Dermis blood vessel endothelial cell (primary cell): ENCODE results near the gene DYNLRB1. TPM values are rescaled to one million over a fixed set of nuclear protein-coding genes. Genes with fewer than 3 reads are reported as not detected.
A peak's percentile ranks its signal among the peaks of the same experiment; 100 is the strongest.
"Not testable (repeated sequence)": the region's sequence is repeated elsewhere in the genome, so short reads cannot be mapped to it uniquely, and the experiment has no call there.

ENCODE experiments used
- DNase-seq: peaks from one replicate; pipeline ENCODE4 v3.0.0; 2010
- total RNA-seq: library from RNA; depleted of rRNA; stranded (reverse); fragments of >200 nt; gene quantifications from 2 replicates; pipeline ENCODE4 v1.2.3, GENCODE V29; 2014

DYNLRB1 gene
- total RNA-seq, 1 donor from 2014 or later: 29.6 TPM

DNA sequence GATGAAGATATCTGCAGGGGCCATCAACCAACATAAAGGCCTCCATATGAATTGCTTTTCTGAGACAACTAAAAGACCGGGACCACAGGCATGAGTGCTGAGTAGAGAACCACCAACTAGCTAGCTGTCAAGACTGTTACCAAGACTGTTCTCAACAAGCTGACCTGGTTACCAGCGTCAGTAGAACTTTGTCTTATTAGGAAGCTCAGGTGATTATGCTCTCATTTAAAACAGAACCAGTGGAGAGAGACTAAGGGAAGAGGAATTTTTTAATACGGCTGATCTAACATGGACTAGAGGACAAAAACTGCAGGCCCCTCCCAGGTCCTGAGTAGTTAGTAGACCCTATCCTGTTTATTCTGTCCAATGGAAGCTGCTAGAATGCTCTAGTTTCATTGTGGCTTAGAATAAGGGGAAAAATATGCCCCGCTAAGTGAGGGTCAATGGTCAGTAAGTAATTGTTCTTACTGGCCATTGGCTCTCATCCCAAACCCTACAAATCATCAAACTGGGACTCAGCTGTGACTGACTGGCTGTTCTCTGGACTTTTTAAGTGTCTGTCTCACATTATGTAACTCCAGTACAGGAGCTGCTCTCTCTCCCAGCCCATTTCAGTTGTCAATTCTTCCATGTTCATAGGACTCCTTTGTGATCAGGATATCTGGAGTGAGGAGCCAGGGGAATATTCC lies 3.8 kb upstream of the DYNLRB1 start:
- DNase-seq: peak; percentile 25

DNA sequence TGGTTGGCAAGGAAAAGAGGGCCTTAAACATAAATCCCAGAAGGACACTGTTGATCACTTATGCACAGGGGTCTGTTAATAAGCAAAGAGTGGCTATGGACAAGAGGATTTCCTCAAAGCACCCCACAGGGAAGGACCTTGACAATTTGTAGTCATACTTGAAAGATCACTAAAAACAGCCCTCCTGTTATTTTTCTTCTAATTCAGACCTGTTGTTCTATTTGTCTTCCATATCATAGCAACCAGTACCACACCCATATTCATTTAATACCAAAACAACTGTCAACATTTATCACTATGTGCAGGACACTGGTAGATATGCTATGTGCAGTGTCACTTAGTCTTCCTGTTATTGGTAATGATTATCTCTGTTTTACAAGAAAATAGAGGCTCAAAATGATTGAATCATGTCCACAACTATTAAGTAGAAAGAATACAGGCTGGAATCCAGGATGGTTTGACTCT lies 3.2 kb upstream of the DYNLRB1 start:
- DNase-seq: no peak

- not testable (repeated sequence) for DNase-seq
Observed at GRCh38 chr20:34514034-34514433, 2.2 kb upstream of the DYNLRB1 start.

DNA sequence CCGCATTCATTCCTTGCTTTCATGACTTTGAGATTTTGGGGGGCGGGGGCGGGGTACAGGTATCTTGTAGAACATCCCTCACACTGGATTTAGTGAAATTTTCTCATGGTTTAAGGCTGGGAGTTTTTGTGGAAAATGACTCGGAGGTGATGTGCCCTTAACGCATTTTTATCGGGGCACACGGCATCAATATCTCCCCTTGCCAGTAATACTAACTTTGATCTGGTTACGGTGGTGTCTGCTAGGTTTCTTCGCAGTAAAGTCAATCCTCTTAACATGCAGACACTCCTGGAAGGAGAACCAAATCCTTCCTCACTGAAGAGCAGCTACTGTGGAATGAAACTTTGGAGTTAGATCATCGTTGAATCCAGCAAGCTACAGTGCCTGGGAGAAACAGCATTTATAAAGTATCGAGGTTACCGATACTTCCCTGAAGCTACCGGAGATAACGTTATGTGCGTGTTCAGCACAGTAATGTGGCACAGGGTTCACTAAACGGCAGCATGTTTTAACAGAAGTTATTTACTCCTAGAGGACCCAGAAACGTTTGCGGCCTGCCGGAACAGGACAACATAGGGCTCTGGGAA lies 1.2 kb upstream of the DYNLRB1 start:
- no peak for DNase-seq

DNA sequence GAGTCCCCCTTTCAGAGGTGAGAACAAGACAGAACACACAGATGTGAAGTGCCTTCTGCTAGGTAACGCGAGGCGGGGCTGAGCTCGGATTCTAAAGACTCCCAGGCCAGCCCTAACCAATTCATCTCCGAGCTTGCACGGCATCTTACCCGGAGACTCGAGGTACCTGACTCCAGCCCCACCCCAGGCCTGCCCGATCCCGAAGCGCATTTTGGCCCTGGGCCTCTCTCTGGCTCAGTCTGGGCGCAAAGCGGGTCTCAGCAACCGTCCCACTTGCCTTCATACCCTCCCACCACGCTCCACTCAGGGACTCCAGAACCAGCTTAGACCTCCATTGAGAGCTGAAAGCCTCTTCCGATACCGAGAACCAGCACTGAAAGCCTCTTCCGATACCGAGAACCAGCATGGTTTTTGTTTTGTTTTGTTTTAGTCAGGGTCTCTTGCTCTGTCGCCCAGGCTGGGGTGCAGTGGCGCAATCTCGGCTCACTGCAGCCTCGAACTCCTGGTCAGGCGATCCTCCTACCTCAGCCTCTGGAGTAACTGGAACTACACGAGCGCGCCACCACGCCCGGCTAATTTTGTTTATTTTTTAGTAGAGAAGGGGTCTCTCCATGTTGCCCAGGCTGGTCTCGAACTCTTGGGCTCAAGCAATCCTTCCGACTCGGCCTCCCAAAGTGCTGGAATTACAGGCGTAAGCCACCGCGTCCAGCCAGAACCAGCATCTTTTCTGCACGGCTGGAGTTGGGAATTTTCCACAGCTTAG lies 557 bp upstream of the DYNLRB1 start:
- DNase-seq: peak; percentile 72

GRCh38 chr20:34517114-34517505 lies 888 bp downstream of the DYNLRB1 start:
- peak; percentile 41 for DNase-seq

- DNase-seq: not testable (repeated sequence)
Observed at GRCh38 chr20:34518863-34519262, 2.6 kb downstream of the DYNLRB1 start.

DNA sequence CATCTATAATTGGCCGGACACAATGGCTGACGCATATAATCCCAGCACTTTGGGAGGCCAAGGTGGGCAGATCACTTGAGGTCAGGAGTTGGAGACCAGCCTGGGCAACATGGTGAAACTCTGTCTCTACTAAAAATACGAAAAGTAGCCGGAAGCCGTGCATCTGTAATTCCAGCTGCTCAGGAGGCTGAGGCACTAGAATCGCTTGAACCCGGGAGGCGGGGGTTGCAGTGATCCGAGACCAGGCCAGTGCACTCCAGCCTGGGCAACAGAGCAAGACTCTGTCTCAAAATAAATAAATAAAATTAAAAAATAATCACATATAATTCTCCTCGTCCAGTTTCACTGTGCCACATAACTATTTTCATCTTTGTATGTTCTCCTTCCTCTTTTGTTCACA lies 3.6 kb downstream of the DYNLRB1 start:
- DNase-seq: not testable (repeated sequence)

DNA sequence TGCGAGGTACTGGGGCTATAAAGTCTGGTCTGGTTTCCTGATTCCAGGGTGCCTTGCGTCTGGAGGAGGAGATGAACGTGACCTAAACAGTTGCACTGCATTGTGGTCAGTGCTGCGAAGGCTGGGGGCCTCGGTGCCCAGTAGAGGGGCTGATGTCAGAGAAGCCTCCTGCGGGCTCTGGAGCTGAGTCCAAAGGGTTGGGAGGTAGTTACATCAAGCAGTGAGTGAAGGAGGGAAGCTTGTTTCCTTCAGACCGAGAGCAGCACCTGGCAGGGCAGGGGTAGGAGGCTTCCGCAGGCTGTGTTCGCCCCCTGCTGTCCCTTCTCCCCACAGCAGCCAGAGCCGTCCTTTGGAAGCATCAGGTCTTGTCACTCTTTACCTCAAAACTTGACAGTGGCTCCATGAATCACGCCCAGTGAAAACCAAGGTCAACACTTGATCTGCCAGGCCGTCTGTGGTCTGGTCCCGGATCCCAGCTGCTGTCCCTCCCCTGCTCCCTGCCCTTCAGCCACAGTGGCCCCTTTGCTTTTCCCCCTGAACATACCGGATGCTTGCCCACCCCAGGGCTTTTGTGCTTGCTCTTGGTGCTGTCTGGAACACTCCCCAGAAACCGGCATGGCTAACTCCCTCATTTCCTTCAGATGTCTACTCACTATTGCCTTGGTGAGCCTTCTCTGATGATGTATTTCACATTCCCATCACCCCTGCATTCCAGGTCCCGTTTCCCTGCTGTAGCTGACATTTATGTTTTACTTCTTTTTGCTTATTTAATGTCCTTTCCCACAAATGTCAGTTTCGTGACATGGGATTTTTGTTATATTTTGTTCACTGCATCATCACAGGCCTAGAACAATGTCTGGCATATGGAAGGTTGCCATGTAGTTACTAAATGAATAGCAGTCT lies 7.0 kb downstream of the DYNLRB1 start:
- DNase-seq: peak; percentile 78

DNA sequence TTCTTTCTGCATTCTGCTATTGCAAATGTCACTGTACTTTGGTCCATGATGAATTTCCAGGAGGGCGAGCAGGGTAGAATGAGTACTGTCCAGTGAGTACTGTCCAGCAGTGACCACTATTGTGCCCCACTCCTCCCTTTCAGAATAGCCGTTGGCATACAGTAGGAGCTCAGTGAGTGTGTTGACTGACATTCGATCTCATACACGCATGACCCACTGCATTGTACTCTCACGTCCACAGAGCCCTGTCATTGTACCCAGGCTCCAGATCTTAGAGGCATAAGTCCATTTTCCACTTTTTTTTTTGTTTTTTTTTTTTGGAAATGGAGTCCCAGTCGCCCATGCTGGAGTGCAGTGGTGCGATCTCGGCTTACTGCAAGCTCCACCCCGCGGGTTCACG lies 8.2 kb downstream of the DYNLRB1 start:
- DNase-seq: no peak

DNA sequence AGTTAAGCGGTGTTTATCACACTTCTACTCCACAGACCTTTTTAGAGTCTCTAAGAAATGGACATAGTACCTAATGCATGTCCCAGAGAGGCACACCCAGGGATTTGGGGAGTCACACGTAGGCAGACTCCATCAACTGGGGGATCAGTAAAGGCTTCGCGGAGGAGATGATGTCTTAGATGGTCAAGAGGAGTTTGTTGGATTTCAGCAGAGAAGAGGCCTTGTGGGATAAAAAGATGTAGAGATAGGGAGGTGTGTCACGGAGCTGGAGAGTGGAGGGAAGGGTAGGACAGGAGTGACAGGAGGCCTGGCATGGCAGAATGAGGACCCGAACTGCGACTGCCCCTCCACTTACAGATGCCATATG lies 9.1 kb downstream of the DYNLRB1 start:
- DNase-seq: no peak

DNA sequence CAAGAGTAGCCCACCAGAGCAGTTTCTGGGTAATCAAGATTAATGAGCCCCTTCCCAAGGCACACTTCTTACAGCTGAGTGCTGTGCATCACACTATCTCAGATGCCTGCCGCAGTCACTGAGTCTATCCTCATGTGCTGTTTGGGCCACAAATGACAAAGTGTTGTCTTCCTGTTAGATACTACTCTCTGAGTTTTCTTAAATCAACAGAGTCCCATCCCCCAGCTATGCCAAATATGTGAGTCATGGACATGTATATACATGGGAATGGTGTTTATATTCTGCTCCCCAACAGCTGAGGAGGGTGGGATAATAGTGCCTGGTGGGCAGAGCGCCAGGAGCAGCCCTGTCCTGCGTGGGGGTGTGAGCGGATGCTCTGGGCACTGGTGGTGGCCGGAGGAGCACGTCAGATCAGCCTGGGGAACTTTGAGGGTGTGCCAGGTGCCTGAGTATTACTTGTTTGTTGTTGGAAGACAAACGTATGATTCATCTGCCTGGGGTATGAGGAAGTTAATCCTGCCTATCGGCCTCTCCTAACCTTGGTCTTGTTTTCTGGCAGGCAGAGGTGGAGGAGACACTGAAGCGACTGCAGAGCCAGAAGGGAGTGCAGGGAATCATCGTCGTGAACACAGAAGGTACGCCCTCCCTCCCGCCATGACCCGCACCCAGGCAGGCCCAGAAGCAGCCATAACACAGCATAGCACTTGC lies 9.6 kb downstream of the DYNLRB1 start:
- DNase-seq: peak; percentile 98

GRCh38 chr20:34526466-34526865 lies 10.2 kb downstream of the DYNLRB1 start:
- DNase-seq: no peak

GRCh38 chr20:34527016-34527415 lies 10.8 kb downstream of the DYNLRB1 start:
- no peak for DNase-seq

DNA sequence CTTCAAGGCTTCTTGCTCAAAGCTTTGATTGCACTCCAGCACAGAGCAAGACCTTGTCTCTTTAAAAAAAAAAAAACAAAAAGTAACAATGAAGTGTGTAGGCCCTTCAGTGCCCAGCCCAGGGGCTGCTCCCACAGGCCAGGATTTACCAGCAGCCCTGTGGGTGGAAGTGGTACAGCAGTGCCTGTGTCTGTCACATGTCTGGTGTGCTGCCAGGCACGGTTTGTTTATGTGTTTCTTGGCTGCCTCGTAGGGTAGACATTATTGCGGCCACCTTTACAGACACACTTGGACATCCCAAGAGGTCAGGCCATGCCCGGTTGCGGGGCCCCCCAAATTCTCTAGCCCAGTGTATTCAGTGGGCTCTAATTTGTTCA lies 12.7 kb downstream of the DYNLRB1 start:
- DNase-seq: peak; percentile 47

- no peak for DNase-seq
Observed at GRCh38 chr20:34529742-34530141, 13.5 kb downstream of the DYNLRB1 start.

- DNase-seq: no peak
Observed at GRCh38 chr20:34530342-34530741, 14.1 kb downstream of the DYNLRB1 start.

GRCh38 chr20:34531608-34532265 lies 15.5 kb downstream of the DYNLRB1 start:
- no peak for DNase-seq

DNA sequence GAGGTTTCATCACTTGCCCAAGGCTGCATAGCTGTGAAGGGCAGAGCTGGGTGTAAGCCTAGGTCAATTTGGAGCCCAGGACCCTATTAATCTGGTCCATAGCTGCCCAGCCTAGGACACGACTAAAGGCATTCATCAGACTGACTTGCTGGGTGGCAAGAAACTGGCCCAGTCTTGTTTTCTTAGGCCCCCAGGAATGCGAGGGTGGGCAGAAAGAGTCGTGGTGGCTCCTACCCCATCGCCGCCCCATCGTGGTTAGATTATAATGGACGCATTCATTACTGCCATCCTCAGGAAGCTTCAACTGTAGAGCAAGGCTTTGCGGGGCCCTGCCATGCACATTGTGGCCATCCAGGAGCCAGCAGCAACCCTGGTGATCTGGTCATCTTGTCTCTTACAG lies 16.1 kb downstream of the DYNLRB1 start:
- no peak for DNase-seq

DNA sequence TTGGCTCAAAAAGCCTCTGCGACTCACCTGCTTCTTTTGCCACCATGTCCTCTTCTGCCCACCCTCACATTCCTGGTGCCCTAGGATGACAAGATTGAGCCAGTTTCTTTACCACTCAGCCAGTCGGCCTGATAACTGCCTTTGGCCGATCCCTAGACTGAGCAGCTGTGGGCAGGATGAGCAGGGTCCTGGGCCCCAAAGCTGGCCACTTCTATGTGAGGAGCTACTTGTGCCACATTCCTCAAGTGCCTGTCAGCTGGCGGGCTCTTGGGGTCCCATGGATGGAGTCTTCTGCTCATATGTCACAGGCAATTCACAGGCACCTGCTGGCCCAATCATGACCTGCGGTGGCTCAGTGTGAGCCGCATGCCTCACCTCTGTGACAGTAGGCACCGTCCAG lies 16.5 kb downstream of the DYNLRB1 start:
- DNase-seq: no peak

DNA sequence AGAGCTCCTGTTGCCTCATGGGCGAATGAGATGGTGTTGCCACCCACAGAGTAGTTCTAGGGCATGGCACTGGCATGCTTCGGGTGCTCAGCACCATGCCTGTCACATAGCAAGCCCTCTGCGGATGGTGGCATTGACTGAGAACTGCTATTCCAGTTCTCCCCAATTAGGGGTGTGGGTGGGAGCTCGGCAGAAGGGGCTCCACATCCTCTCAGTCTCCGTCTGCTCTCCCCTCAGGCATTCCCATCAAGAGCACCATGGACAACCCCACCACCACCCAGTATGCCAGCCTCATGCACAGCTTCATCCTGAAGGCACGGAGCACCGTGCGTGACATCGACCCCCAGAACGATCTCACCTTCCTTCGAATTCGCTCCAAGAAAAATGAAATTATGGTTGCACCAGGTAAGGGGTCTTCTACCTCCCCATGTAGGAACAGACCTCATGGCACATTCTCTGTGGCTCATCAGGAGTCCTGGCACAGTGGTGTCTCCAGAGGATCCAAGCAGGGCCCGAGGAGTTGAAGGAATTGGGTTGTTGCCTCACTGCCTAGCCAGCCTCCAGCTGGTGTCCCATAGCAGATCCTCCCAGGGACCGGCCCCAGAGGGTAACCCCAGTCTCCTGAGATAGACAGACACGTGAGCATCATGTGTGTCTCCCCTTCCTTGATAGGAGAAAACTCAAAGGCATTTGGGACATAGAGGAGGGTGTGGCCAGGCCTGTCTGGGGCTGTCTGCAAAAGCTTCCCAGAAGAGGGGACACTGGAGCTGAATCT lies 18.4 kb downstream of the DYNLRB1 start:
- no peak for DNase-seq
